HG03575 (cell line): Measurements from ENCODE around the gene CLCN7.

Experiments used
- ATAC-seq: cut with Tn5 transposase; IDR thresholded peaks from one replicate; pipeline ENCODE4 v1.9.1; 2021; ENCODE audit not compliant: unreplicated experiment, insufficient number of reproducible peaks, low FRiP score; ENCODE audit errors: extremely low read depth

CLCN7 gene

GRCh38 chr16:1474796-1475551 lies at the start of gene CLCN7:
TSS of gene CLCN7 (minus strand) at chr16:1475028. CDS start at chr16:1474974, 54 bp downstream.
- ATAC-seq, result no peak

GRCh38 chr16:1524366-1524765 lies 49.5 kb upstream of the CLCN7 start:
- no peak for ATAC-seq

- no peak for ATAC-seq
Measured at GRCh38 chr16:1523581-1524245, 48.9 kb upstream of the CLCN7 start.

- ATAC-seq, result no peak
Measured at GRCh38 chr16:1520461-1520860, 45.6 kb upstream of the CLCN7 start.

GRCh38 chr16:1519831-1520230 lies 45.0 kb upstream of the CLCN7 start:
- ATAC-seq, result no peak

- no peak for ATAC-seq
Measured at GRCh38 chr16:1518626-1519135, 43.9 kb upstream of the CLCN7 start.

GRCh38 chr16:1514507-1514906 lies 39.7 kb upstream of the CLCN7 start:
- no peak for ATAC-seq

- no peak for ATAC-seq
Measured at GRCh38 chr16:1512774-1513173, 37.9 kb upstream of the CLCN7 start.

- ATAC-seq, result no peak
Measured at GRCh38 chr16:1511662-1512569, 37.1 kb upstream of the CLCN7 start.

GRCh38 chr16:1510941-1511351 lies 36.1 kb upstream of the CLCN7 start:
- no peak for ATAC-seq

GRCh38 chr16:1510272-1510671 lies 35.4 kb upstream of the CLCN7 start:
- no peak for ATAC-seq

GRCh38 chr16:1509307-1510221 lies 34.7 kb upstream of the CLCN7 start:
- no peak for ATAC-seq

- no peak for ATAC-seq
Measured at GRCh38 chr16:1508494-1509187, 33.8 kb upstream of the CLCN7 start.

- ATAC-seq, result no peak
Measured at GRCh38 chr16:1506494-1507213, 31.8 kb upstream of the CLCN7 start.

GRCh38 chr16:1505912-1506311 lies 31.1 kb upstream of the CLCN7 start:
- no peak for ATAC-seq

GRCh38 chr16:1505073-1505844 lies 30.4 kb upstream of the CLCN7 start:
- no peak for ATAC-seq
